H9 (cell line): Measurements from ENCODE around the gene ABHD17C. TPM values are rescaled to one million over a fixed set of nuclear protein-coding genes. Genes with fewer than 3 reads are reported as not detected.

Experiments used
- DNase-seq: peaks from one replicate; pipeline ENCODE4 v3.0.0-alpha.2; 2017
- H2AFZ ChIP-seq: one replicate; pipeline ENCODE4 v1.6.1; 2013; ENCODE audit warnings: mild to moderate bottlenecking, low read length, control low read depth, moderate library complexity
- H2AK5ac ChIP-seq: 2 replicates; pipeline ENCODE4 v1.6.1; 2013; ENCODE audit warnings: low read length, control low read depth, mixed read lengths; ENCODE audit not compliant: insufficient read length
- H2BK120ac ChIP-seq: one replicate; pipeline ENCODE4 v1.6.1; 2013; ENCODE audit warnings: low read depth, mild to moderate bottlenecking, low read length, control low read depth, inconsistent platforms; ENCODE audit not compliant: poor library complexity, severe bottlenecking
- H2BK12ac ChIP-seq: 2 replicates; pipeline ENCODE4 v1.6.1; 2013; ENCODE audit warnings: low read length, control low read depth, mixed read lengths, low read depth; ENCODE audit not compliant: insufficient read length
- H2BK15ac ChIP-seq: 2 replicates; pipeline ENCODE4 v1.6.1; 2013; ENCODE audit warnings: low read depth, low read length, control low read depth
- H2BK20ac ChIP-seq: one replicate; pipeline ENCODE4 v1.6.1; 2013; ENCODE audit warnings: low read depth, mild to moderate bottlenecking, low read length, control low read depth, inconsistent platforms; ENCODE audit not compliant: poor library complexity, severe bottlenecking
- H2BK5ac ChIP-seq: 2 replicates; pipeline ENCODE4 v1.6.1; 2013; ENCODE audit warnings: low read length, control low read depth, mixed read lengths; ENCODE audit not compliant: insufficient read length
- H3K14ac ChIP-seq: 2 replicates; pipeline ENCODE4 v1.6.1; 2013; ENCODE audit warnings: low read length, control low read depth; ENCODE audit not compliant: insufficient read depth
- H3K18ac ChIP-seq: 2 replicates; pipeline ENCODE4 v1.6.1; 2013; ENCODE audit warnings: low read depth, mild to moderate bottlenecking, mixed read lengths, low read length, control low read depth; ENCODE audit not compliant: insufficient read length
- H3K23ac ChIP-seq: 2 replicates; pipeline ENCODE4 v1.6.1; 2013; ENCODE audit warnings: low read length, control low read depth, mixed read lengths, low read depth; ENCODE audit not compliant: insufficient read length
- H3K23me2 ChIP-seq: 2 replicates; pipeline ENCODE4 v1.6.1; 2013; ENCODE audit warnings: low read depth, mild to moderate bottlenecking, mixed read lengths, low read length, control low read depth; ENCODE audit not compliant: insufficient read length, poor library complexity, severe bottlenecking
- H3K27ac ChIP-seq: 2 replicates; pipeline ENCODE4 v1.5.1; 2013; ENCODE audit warnings: low read length, control low read depth, mixed read lengths, low read depth; ENCODE audit not compliant: insufficient read length
- H3K27me3 ChIP-seq: 2 replicates; pipeline ENCODE4 v1.6.1; 2013; ENCODE audit warnings: low read length, control low read depth, inconsistent platforms; ENCODE audit not compliant: insufficient read depth
- H3K4ac ChIP-seq: 2 replicates; pipeline ENCODE4 v1.6.1; 2013; ENCODE audit warnings: low read depth, mild to moderate bottlenecking, control low read depth, inconsistent platforms, low read length, moderate library complexity
- H3K4me1 ChIP-seq: 2 replicates; pipeline ENCODE4 v1.6.1; 2013; ENCODE audit warnings: low read length, control low read depth, inconsistent platforms; ENCODE audit not compliant: insufficient read depth
- H3K4me2 ChIP-seq: 2 replicates; pipeline ENCODE4 v1.6.1; 2013; ENCODE audit warnings: low read length, control low read depth, mixed read lengths; ENCODE audit not compliant: insufficient read length, insufficient read depth
- H3K56ac ChIP-seq: 2 replicates; pipeline ENCODE4 v1.6.1; 2013; ENCODE audit warnings: low read depth, mild to moderate bottlenecking, mixed read lengths, low read length, control low read depth; ENCODE audit not compliant: insufficient read length
- H3K79me1 ChIP-seq: 2 replicates; pipeline ENCODE4 v1.6.1; 2013; ENCODE audit warnings: low read depth, mild to moderate bottlenecking, moderate library complexity, low read length, control low read depth, inconsistent platforms; ENCODE audit not compliant: insufficient read depth, poor library complexity, severe bottlenecking
- H3K79me2 ChIP-seq: 2 replicates; pipeline ENCODE4 v1.6.1; 2013; ENCODE audit warnings: low read length, control low read depth, inconsistent platforms; ENCODE audit not compliant: insufficient read depth
- H3K9ac ChIP-seq: 2 replicates; pipeline ENCODE4 v1.6.1; 2013; ENCODE audit warnings: low read length, control low read depth, mixed read lengths; ENCODE audit not compliant: insufficient read length; ENCODE audit errors: extremely low read depth
- H3K9me3 ChIP-seq: one replicate; pipeline ENCODE4 v1.6.1; 2013; ENCODE audit warnings: low read depth, low read length, inconsistent platforms; ENCODE audit not compliant: control insufficient read depth
- H3T11ph ChIP-seq: one replicate; pipeline ENCODE4 v1.6.1; 2013; ENCODE audit warnings: mild to moderate bottlenecking, low read length, control low read depth, inconsistent platforms
- H4K20me1 ChIP-seq: one replicate; pipeline ENCODE4 v1.6.1; 2013; ENCODE audit not compliant: control insufficient read depth, insufficient read length, insufficient read depth
- H4K5ac ChIP-seq: 2 replicates; pipeline ENCODE4 v1.6.1; 2013; ENCODE audit warnings: low read depth, mild to moderate bottlenecking, mixed read lengths, low read length, control low read depth; ENCODE audit not compliant: insufficient read length
- H4K8ac ChIP-seq: replicated peaks from 2 replicates; pipeline ENCODE4 v1.6.1; 2013; ENCODE audit warnings: low read length, control low read depth, mixed read lengths, low read depth; ENCODE audit not compliant: insufficient read length
- H4K91ac ChIP-seq: 2 replicates; pipeline ENCODE4 v1.6.1; 2013; ENCODE audit warnings: low read depth, mild to moderate bottlenecking, moderate library complexity, mixed read lengths, low read length, control low read depth; ENCODE audit not compliant: insufficient read length
- H3K27ac Mint-ChIP-seq, 3 experiments: 2 replicates in 2 of 3; 3 replicates in 1 of 3; pipeline ENCODE4 v1.8.0; 2020 to 2021; ENCODE audit warnings: mixed read lengths in 3 of 3, mild to moderate bottlenecking in 1 of 3, moderate library complexity in 1 of 3
- H3K27me3 Mint-ChIP-seq: 2 replicates; pipeline ENCODE4 v1.8.0; 2021; ENCODE audit warnings: low read depth, mild to moderate bottlenecking, moderate library complexity, mixed read lengths
- H3K36me3 Mint-ChIP-seq, 3 experiments: 2 replicates in 2 of 3; 3 replicates in 1 of 3; pipeline ENCODE4 v1.8.0; 2020 to 2021; ENCODE audit warnings: low read depth in 3 of 3, mixed read lengths in 3 of 3; ENCODE audit not compliant: insufficient read depth in 1 of 3
- H3K4me1 Mint-ChIP-seq, 2 experiments: 2 replicates each; pipeline ENCODE4 v1.8.0; 2020; ENCODE audit warnings: mixed read lengths in 2 of 2
- H3K4me3 Mint-ChIP-seq, 2 experiments: 2 replicates in 1 of 2; 3 replicates in 1 of 2; pipeline ENCODE4 v1.8.0; 2020 to 2021; ENCODE audit warnings: mild to moderate bottlenecking in 2 of 2, mixed read lengths in 2 of 2, moderate library complexity in 1 of 2
- H3K9me3 Mint-ChIP-seq, 2 experiments: 2 replicates in 1 of 2; 3 replicates in 1 of 2; pipeline ENCODE4 v1.8.0; 2020; ENCODE audit warnings: mild to moderate bottlenecking in 2 of 2, mixed read lengths in 2 of 2, moderate library complexity in 1 of 2
- WGBS: extraction: QIAGEN DNeasy Blood & Tissue Kit; methylation state at CpG from one replicate; pipeline ENCODE4 v1.1.7; 2013; ENCODE audit warnings: missing lambda C conversion rate, low lambda C conversion rate, mixed read lengths; ENCODE audit not compliant: insufficient read length; ENCODE audit errors: extremely low coverage; 5-methylcytosine and 5-hydroxymethylcytosine counted together
- total RNA-seq: library from RNA; stranded (reverse); gene quantifications from 2 replicates; pipeline ENCODE4 v1.2.1, GENCODE V29; 2021
- TF ChIP-seq, protein P1 (sequence below): fragments of 200-600 bp; sonication (generic); conservative IDR thresholded peaks from 3 replicates; pipeline ENCODE4 v1.8.0; 2021; ENCODE audit warnings: antibody characterized with exemption, mild to moderate bottlenecking

ABHD17C gene
- total RNA-seq, 1 experiment from 2014 or later: 21.5 TPM

DNA sequence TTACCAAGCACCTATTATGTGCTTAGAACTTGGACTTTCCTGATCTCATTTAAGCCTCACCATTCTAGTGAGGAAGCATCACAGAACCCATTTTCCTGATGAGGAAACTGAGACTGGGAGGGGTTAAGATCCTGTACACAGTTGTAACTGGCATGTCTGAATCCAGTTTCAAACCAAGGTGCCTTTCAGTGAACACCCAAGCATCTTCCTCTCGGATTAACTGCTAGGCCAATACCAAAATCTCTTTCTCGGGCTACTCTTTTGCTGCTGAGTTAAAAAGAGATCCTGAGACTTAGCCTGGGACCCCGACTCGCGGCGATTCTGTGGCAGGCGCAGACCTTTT lies 83.5 kb downstream of the ABHD17C start:
- H3K14ac ChIP-seq: no peak overlapping the region
- H2BK15ac ChIP-seq: no peak overlapping the region
- H2AK5ac ChIP-seq: no peak overlapping the region
- DNase-seq: no peak
- H3K18ac ChIP-seq: no peak overlapping the region
- no peak overlapping the region for H4K5ac ChIP-seq
- peaks cover 18% of the 10 kb centered on the region for H3K23me2 ChIP-seq
- H3K27ac ChIP-seq: no peak overlapping the region
- no peak overlapping the region for H4K8ac ChIP-seq
- no peaks in the 10 kb centered on the region for H3K4me1 ChIP-seq
- TF ChIP-seq, protein P1, sequence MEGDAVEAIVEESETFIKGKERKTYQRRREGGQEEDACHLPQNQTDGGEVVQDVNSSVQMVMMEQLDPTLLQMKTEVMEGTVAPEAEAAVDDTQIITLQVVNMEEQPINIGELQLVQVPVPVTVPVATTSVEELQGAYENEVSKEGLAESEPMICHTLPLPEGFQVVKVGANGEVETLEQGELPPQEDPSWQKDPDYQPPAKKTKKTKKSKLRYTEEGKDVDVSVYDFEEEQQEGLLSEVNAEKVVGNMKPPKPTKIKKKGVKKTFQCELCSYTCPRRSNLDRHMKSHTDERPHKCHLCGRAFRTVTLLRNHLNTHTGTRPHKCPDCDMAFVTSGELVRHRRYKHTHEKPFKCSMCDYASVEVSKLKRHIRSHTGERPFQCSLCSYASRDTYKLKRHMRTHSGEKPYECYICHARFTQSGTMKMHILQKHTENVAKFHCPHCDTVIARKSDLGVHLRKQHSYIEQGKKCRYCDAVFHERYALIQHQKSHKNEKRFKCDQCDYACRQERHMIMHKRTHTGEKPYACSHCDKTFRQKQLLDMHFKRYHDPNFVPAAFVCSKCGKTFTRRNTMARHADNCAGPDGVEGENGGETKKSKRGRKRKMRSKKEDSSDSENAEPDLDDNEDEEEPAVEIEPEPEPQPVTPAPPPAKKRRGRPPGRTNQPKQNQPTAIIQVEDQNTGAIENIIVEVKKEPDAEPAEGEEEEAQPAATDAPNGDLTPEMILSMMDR: no peak
- no peak overlapping the region for H2BK5ac ChIP-seq
- no peak overlapping the region for H3T11ph ChIP-seq
- H3K4ac ChIP-seq: no peak overlapping the region
- H4K20me1 ChIP-seq: no peaks in the 10 kb centered on the region
- peaks cover 12% of the 10 kb centered on the region in 2 experiments for H3K4me1 Mint-ChIP-seq
- no peaks in the 10 kb centered on the region for H3K79me1 ChIP-seq
- peaks cover 70% of the 10 kb centered on the region for H3K27me3 Mint-ChIP-seq
- no peak overlapping the region; a peak in 1 of 7 replicates for H3K27ac Mint-ChIP-seq
- no peaks in the 10 kb centered on the region for H3K9me3 Mint-ChIP-seq
- H3K4me2 ChIP-seq: peak overlapping the region; percentile 35
- no peak overlapping the region for H3K23ac ChIP-seq
- no peaks in the 10 kb centered on the region for H3K36me3 Mint-ChIP-seq
- no peak overlapping the region for H2AFZ ChIP-seq
- H3K4me3 Mint-ChIP-seq: peak overlapping the region; percentile 15 to 40; a peak in 3 of 5 replicates
- H2BK120ac ChIP-seq: no peak overlapping the region
- no peak overlapping the region for H2BK12ac ChIP-seq
- H3K56ac ChIP-seq: no peak overlapping the region
- H4K91ac ChIP-seq: no peak overlapping the region
- no CpG with 5 or more reads among the region's 7 CpGs for WGBS
- H2BK20ac ChIP-seq: no peak overlapping the region
- H3K9ac ChIP-seq: no peak overlapping the region
- H3K27me3 ChIP-seq: peaks cover 8% of the 10 kb centered on the region; the same call in 1 of the 2 replicates
- H3K9me3 ChIP-seq: no peaks in the 10 kb centered on the region
- H3K79me2 ChIP-seq: no peaks in the 10 kb centered on the region
